SK-N-SH treated with all-trans-retinoic acid at 6 μM for 48 hours (cell line): ENCODE data around the gene PTBP1.
"Not testable (repeated sequence)": the region's sequence is repeated elsewhere in the genome, so short reads cannot be mapped to it uniquely, and the experiment has no call there.

Source experiments
- ATAC-seq: fragments of 200-7000 bp; cut with Tn5 transposase; 3 replicates; pipeline ENCODE4 v1.9.1; 2020; ENCODE audit warnings: mild to moderate bottlenecking, moderate library complexity
- BACH2 ChIP-seq: fragments of 250-450 bp; sonication (Bioruptor Pico); IDR thresholded peaks from 2 replicates; pipeline ENCODE4 v1.9.0; 2021; ENCODE audit warnings: mild to moderate bottlenecking, borderline replicate concordance
- CSDC2 ChIP-seq: fragments of 250-450 bp; sonication (Bioruptor Pico); IDR thresholded peaks from 2 replicates; pipeline ENCODE4 v1.5.0; 2020; ENCODE audit warnings: mild to moderate bottlenecking, moderate library complexity
- CSRNP3 ChIP-seq: fragments of 250-450 bp; sonication (Bioruptor Pico); IDR thresholded peaks from 2 replicates; pipeline ENCODE4 v1.5.1; 2021; ENCODE audit warnings: mild to moderate bottlenecking, moderate library complexity
- ESRRG ChIP-seq: fragments of 250-450 bp; sonication (Bioruptor Pico); IDR thresholded peaks from 2 replicates; pipeline ENCODE4 v1.6.1; 2021; ENCODE audit warnings: mild to moderate bottlenecking
- ISL1 ChIP-seq: fragments of 250-450 bp; sonication (Bioruptor Pico); IDR thresholded peaks from 2 replicates; pipeline ENCODE4 v2.1.2; 2022; ENCODE audit warnings: mild to moderate bottlenecking, moderate library complexity
- OSR1 ChIP-seq: fragments of 250-450 bp; sonication (Bioruptor Pico); IDR thresholded peaks from 2 replicates; pipeline ENCODE4 v1.8.0; 2022; ENCODE audit warnings: moderate library complexity, mild to moderate bottlenecking, inconsistent platforms
- PATZ1 ChIP-seq: fragments of 250-450 bp; sonication (Bioruptor Pico); IDR thresholded peaks from 2 replicates; pipeline ENCODE4 v1.8.0; 2020; ENCODE audit warnings: mild to moderate bottlenecking, moderate library complexity, borderline replicate concordance
- PPARA ChIP-seq: fragments of 250-450 bp; sonication (Bioruptor Pico); IDR thresholded peaks from 2 replicates; pipeline ENCODE4 v1.5.0; 2020; ENCODE audit warnings: mild to moderate bottlenecking, borderline replicate concordance
- TCF4 ChIP-seq: fragments of 250-450 bp; sonication (Bioruptor Pico); IDR thresholded peaks from 2 replicates; pipeline ENCODE4 v1.8.0; 2021; ENCODE audit warnings: mild to moderate bottlenecking, moderate library complexity, borderline replicate concordance
- TSHZ2 ChIP-seq: fragments of 250-450 bp; sonication (Bioruptor Pico); IDR thresholded peaks from 2 replicates; pipeline ENCODE4 v1.5.0; 2020; ENCODE audit warnings: mild to moderate bottlenecking, moderate library complexity
- ZC3H10 ChIP-seq: fragments of 250-450 bp; sonication (Bioruptor Pico); IDR thresholded peaks from 2 replicates; pipeline ENCODE4 v1.5.1; 2021; ENCODE audit warnings: mild to moderate bottlenecking, moderate library complexity
- ZFP3 ChIP-seq: fragments of 250-450 bp; sonication (Bioruptor Pico); IDR thresholded peaks from 2 replicates; pipeline ENCODE4 v1.5.0; 2020; ENCODE audit warnings: mild to moderate bottlenecking, moderate library complexity
- ZFP30 ChIP-seq: fragments of 450-650 bp; formaldehyde crosslinking; IDR thresholded peaks from 2 replicates; pipeline ENCODE4 v1.5.0; 2022; ENCODE audit warnings: mild to moderate bottlenecking, moderate library complexity
- ZNF8 ChIP-seq: fragments of 450-650 bp; formaldehyde crosslinking; IDR thresholded peaks from 2 replicates; pipeline ENCODE4 v1.5.0; 2020; ENCODE audit warnings: mild to moderate bottlenecking, moderate library complexity

The PTBP1 gene

DNA sequence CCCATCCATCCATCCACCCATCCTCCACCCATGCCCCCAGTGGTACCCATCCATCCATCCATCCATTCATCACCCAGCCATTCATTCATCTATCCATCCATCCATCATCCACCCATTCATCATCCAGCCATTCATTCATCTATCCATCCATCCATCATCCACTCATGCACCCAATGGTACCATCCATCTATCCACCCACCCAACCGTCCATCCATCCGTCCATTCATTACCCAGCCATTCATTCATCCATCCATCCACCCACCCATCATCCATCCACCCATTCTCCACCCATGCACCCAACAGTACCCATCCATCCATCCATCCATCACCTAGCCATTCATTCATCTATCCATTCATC lies 19.2 kb downstream of the PTBP1 start:
- no peak for TF ChIP-seq ZFP30 (CRISPR knock-in tag)
- ATAC-seq, result no peak

DNA sequence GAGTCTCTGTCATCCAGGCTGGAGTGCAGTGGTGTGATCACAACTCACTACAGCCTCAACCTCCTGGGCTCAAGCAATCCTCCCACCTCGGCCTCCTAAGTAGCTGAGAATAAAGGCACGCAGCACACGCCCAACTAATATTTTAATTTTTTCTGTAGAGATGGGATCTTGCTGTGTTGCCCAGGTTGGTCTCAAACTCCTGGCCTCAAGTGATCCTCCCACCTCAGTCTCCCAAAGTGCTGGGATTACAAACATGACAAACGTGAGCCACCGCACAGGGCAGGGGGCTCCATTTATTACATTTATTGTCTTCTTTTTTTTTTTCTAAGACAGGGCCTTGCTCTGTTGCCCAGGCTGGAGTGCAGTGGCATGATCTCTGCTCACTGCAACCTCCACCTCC lies 23.0 kb downstream of the PTBP1 start:
- not testable (repeated sequence) for ATAC-seq

- peak; percentile 97 for TF ChIP-seq ZFP3
- TF ChIP-seq ZFP30 (CRISPR knock-in tag), result no peak
- no peak for TF ChIP-seq TCF4 (CRISPR knock-in tag)
Observed at GRCh38 chr19:821231-821824, 24.1 kb downstream of the PTBP1 start.

GRCh38 chr19:821825-822503 lies 24.7 kb downstream of the PTBP1 start, which contains the start of gene PLPPR3:
Gene PLPPR3, minus strand, starts transcription at chr19:821955. Its CDS starts 396 bp downstream, at chr19:821559.
- no peak for TF ChIP-seq ZFP30 (CRISPR knock-in tag)
- no peak for TF ChIP-seq TSHZ2
- no peak for TF ChIP-seq CSRNP3
- TF ChIP-seq ESRRG (CRISPR knock-in tag), result no peak
- TF ChIP-seq, all 23 proteins: peak for 0
- ATAC-seq, result no peak

More at GRCh38 chr19:821231-821824, 24.1 kb downstream of the PTBP1 start:
- 0 out of 3 replicates have a peak, but pooled peaks have one; percentile 18 for ATAC-seq

- TF ChIP-seq TSHZ2 (no peak), ZC3H10 (no peak)
- TF ChIP-seq, all 23 proteins: peak for 0
- ATAC-seq, result no peak
Observed at GRCh38 chr19:823565-824121, 26.4 kb downstream of the PTBP1 start.

DNA sequence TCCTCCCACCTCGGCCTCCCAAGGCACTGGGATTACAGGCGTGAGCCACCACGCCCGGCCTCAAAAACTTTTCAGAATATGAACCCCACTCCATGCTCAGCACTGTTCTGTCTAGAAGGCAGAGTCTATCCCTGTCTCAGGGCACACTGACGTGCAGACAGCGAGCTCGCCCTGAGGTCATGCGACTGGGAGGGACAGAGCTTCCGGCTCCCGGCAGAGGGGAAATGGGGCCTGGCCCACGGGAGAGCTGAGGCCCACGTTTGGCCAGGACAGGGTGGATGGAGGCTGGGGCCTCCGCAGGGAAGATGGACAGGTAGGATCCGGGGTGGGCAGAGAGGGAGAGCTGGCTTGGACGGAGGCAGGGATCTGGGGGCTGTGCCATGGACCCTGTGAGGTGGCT lies 27.6 kb downstream of the PTBP1 start:
- ATAC-seq, result no peak
- TF ChIP-seq CSRNP3 (no peak), PATZ1 (CRISPR knock-in tag) (no peak), CSDC2 (CRISPR knock-in tag) (no peak), ZC3H10 (no peak), ZFP30 (CRISPR knock-in tag) (no peak), ZNF8 (no peak), PPARA (no peak), OSR1 (CRISPR knock-in tag) (no peak), TSHZ2 (no peak), ISL1 (no peak), ESRRG (CRISPR knock-in tag) (no peak), BACH2 (CRISPR knock-in tag) (no peak)
